GM12878 (cell line): ENCODE data around the gene SIRT5. TPM values are rescaled to one million over a fixed set of nuclear protein-coding genes. Genes with fewer than 3 reads are reported as not detected.
A peak's percentile ranks its signal among the peaks of the same experiment; 100 is the strongest.

ENCODE experiments used
- ATAC-seq: fragments of 200-7000 bp; cut with Tn5 transposase; 3 replicates; pipeline ENCODE4 v1.9.1; 2020; ENCODE audit warnings: mild to moderate bottlenecking, moderate library complexity
- BruUV-seq: library from RNA; stranded (reverse); fragments of 400-500 nt; replicated peaks from 2 replicates; lab custom pipeline; 2021; lab: Mats Ljungman, UMichigan
- CTCF ChIA-PET: fragments of 300-600 bp; sonication (Branson Sonifier 250); formaldehyde crosslinking; extraction: SDS; loops from one replicate; lab custom pipeline; 2021; ENCODE audit warnings: inconsistent platforms; lab: Yijun Ruan, JAX
- POLR2A ChIA-PET: fragments of 350-600 bp; formaldehyde crosslinking; extraction: SDS; loops from one replicate; lab custom pipeline; 2021; ENCODE audit warnings: inconsistent platforms; lab: Charles Lee
- RAD21 ChIA-PET: fragments of 300-600 bp; sonication (Branson Sonifier 250); formaldehyde crosslinking; loops from one replicate; lab custom pipeline; 2023; ENCODE audit warnings: antibody characterized with exemption; ENCODE audit not compliant: unreplicated experiment; lab: Charles Lee
- SMC1A ChIA-PET: fragments of 300-600 bp; sonication (Branson Sonifier 250); formaldehyde crosslinking; loops from one replicate; lab custom pipeline; 2023; ENCODE audit not compliant: unreplicated experiment, uncharacterized antibody; lab: Charles Lee
- DNase-seq: peaks from one replicate; pipeline ENCODE4 v3.0.0-alpha.2; 2011; ENCODE audit warnings: low read depth, low spot score
- FAIRE-seq: peaks from 3 replicates; lab custom pipeline; 2011; peaks lifted over from hg19 to GRCh38; lab: Jason Lieb, UNC
- H2AFZ ChIP-seq: 2 replicates; pipeline ENCODE4 v1.6.0; 2011; ENCODE audit warnings: low read depth, low read length, control low read depth; ENCODE audit not compliant: control insufficient read depth
- H3K27ac ChIP-seq: 2 replicates; pipeline ENCODE4 v1.5.1; 2011; ENCODE audit warnings: control low read depth; ENCODE audit not compliant: control insufficient read depth, insufficient read depth
- H3K27me3 ChIP-seq, 2 experiments: replicated peaks in 1 of 2; 2 replicates each; pipeline versions ENCODE4 v1.6.0 to v1.6.1; 2011; ENCODE audit warnings: low read length in 1 of 2; ENCODE audit not compliant: control insufficient read depth in 2 of 2, insufficient read depth in 2 of 2
- H3K36me3 ChIP-seq, 2 experiments: 2 replicates each; pipeline ENCODE4 v1.5.1; 2011; ENCODE audit warnings: low read length in 1 of 2; ENCODE audit not compliant: control insufficient read depth in 2 of 2, insufficient read depth in 2 of 2
- H3K4me1 ChIP-seq: 2 replicates; pipeline ENCODE4 v1.6.1; 2011; ENCODE audit warnings: mild to moderate bottlenecking, low read length, moderate library complexity, mixed read lengths; ENCODE audit not compliant: control insufficient read depth, insufficient read depth
- H3K4me2 ChIP-seq: 2 replicates; pipeline ENCODE4 v1.6.0; 2011; ENCODE audit warnings: control low read depth; ENCODE audit not compliant: control insufficient read depth, insufficient read depth
- H3K4me3 ChIP-seq: fragments of 200-600 bp; sonication (generic); 2 replicates; pipeline ENCODE4 v1.5.1; 2016
- H3K79me2 ChIP-seq: 2 replicates; pipeline ENCODE4 v1.6.0; 2011; ENCODE audit warnings: low read length; ENCODE audit not compliant: control insufficient read depth, insufficient read depth
- H3K9ac ChIP-seq: 2 replicates; pipeline ENCODE4 v1.8.0; 2011; ENCODE audit warnings: low read length, control low read depth, mixed read lengths; ENCODE audit not compliant: control insufficient read depth, insufficient read depth
- H3K9me3 ChIP-seq: replicated peaks from 3 replicates; pipeline ENCODE4 v1.5.1; 2011; ENCODE audit warnings: mild to moderate bottlenecking, low read length; ENCODE audit not compliant: control insufficient read depth, insufficient read depth
- H4K20me1 ChIP-seq: 2 replicates; pipeline ENCODE4 v1.6.0; 2011; ENCODE audit not compliant: control insufficient read depth, insufficient read depth
- BACH1 ChIP-seq: fragments of 450-650 bp; IDR thresholded peaks from 2 replicates; pipeline ENCODE4 v1.6.1; 2017; ENCODE audit warnings: mild to moderate bottlenecking, borderline replicate concordance
- EGR1 ChIP-seq, 2 experiments: IDR thresholded peaks; 1 replicate in 1 of 2; 2 replicates in 1 of 2; pipeline ENCODE4 v1.6.1; 2011 to 2012; ENCODE audit warnings: low read depth in 2 of 2, low read length in 2 of 2, borderline replicate concordance in 1 of 2, mild to moderate bottlenecking in 1 of 2, moderate library complexity in 1 of 2
- EZH2 ChIP-seq: IDR thresholded peaks from 2 replicates; pipeline ENCODE4 v1.6.1; 2012; ENCODE audit warnings: low read depth, mild to moderate bottlenecking, control low read depth, inconsistent platforms, low read length, borderline replicate concordance; ENCODE audit not compliant: control insufficient read depth
- HCFC1 ChIP-seq: fragments of 150-350 bp; IDR thresholded peaks from 2 replicates; pipeline ENCODE4 v1.6.1; 2014; ENCODE audit warnings: low read length
- HDAC6 ChIP-seq: fragments of 200-600 bp; sonication (generic); IDR thresholded peaks from one replicate; pipeline ENCODE4 v1.8.0; 2017; ENCODE audit warnings: antibody characterized with exemption; ENCODE audit not compliant: unreplicated experiment
- IKZF2 ChIP-seq, 2 experiments: fragments of 450-650 bp; IDR thresholded peaks; 2 replicates each; pipeline ENCODE4 v1.6.1; 2017; ENCODE audit warnings: mild to moderate bottlenecking in 2 of 2, moderate library complexity in 2 of 2
- KDM1A ChIP-seq: fragments of 200-600 bp; sonication (generic); IDR thresholded peaks from 2 replicates; pipeline ENCODE4 v1.6.1; 2016; ENCODE audit warnings: borderline replicate concordance
- NFYB ChIP-seq: IDR thresholded peaks from 2 replicates; pipeline ENCODE4 v1.6.1; 2011; ENCODE audit warnings: low read depth, mild to moderate bottlenecking, low read length, improper control_type of control experiment, moderate library complexity; ENCODE audit not compliant: insufficient read depth
- NR2C2 ChIP-seq: IDR thresholded peaks from 2 replicates; pipeline ENCODE4 v1.6.1; 2011; ENCODE audit warnings: borderline replicate concordance, low read depth; ENCODE audit not compliant: control insufficient read depth, insufficient read length
- NR2F1 ChIP-seq: fragments of 450-650 bp; conservative IDR thresholded peaks from 2 replicates; pipeline ENCODE4 v1.6.1; 2017; ENCODE audit warnings: mild to moderate bottlenecking
- PML ChIP-seq: IDR thresholded peaks from 2 replicates; pipeline ENCODE4 v1.6.1; 2012; ENCODE audit warnings: low read length, inconsistent platforms
- POLR2A ChIP-seq: IDR thresholded peaks from 2 replicates; pipeline ENCODE4 v1.6.1; 2011; ENCODE audit warnings: low read depth, mild to moderate bottlenecking, low read length
- SMARCA5 ChIP-seq: fragments of 450-650 bp; IDR thresholded peaks from 2 replicates; pipeline ENCODE4 v1.6.1; 2017; ENCODE audit warnings: mild to moderate bottlenecking
- SREBF2 ChIP-seq: IDR thresholded peaks from 2 replicates; pipeline ENCODE4 v1.6.1; 2012; ENCODE audit warnings: mild to moderate bottlenecking, low read length
- STAT1 ChIP-seq: fragments of 450-650 bp; conservative IDR thresholded peaks from 2 replicates; pipeline ENCODE4 v1.6.1; 2014; ENCODE audit warnings: antibody characterized with exemption, mild to moderate bottlenecking
- TCF3 ChIP-seq: IDR thresholded peaks from 2 replicates; pipeline ENCODE4 v1.6.1; 2012; ENCODE audit warnings: low read depth, mild to moderate bottlenecking, low read length, borderline replicate concordance; ENCODE audit not compliant: insufficient read depth
- WGBS: methylation state at CpG from one replicate; pipeline ENCODE4 v1.1.6; 2016; ENCODE audit warnings: low lambda C conversion rate; ENCODE audit not compliant: insufficient replicate concordance, insufficient coverage; ENCODE audit errors: missing lambda C conversion rate; 5-methylcytosine and 5-hydroxymethylcytosine counted together
- in situ Hi-C: fragments of 300-500 bp; cut with MboI; formaldehyde crosslinking; loops from 9 replicates; pipeline ENCODE4 v1.14.3; 2018; ENCODE audit warnings: mixed read lengths
- intact Hi-C: fragments of 100-400 bp; cut with micrococcal nuclease; formaldehyde crosslinking; loops from one replicate; pipeline ENCODE4 v1.14.2; 2022; ENCODE audit not compliant: unreplicated experiment
- polyA plus RNA-seq, 11 experiments: library from polyadenylated mRNA; depleted of rRNA in 4 of 11; unstranded in 6 of 11; stranded (reverse) in 5 of 11; fragments of >200 nt; fragmentation: Nextera tagmentation in 4 of 11; fragmentation: Illumina TruSeq in 1 of 11; extraction: Ambion mirVana in 4 of 11; extraction: Trizol in 1 of 11; gene quantifications; 1 replicate in 1 of 11; 2 replicates in 10 of 11; pipeline versions ENCODE4 v1.2.1 to v1.2.3, GENCODE V29; 2011 to 2016; ENCODE audit warnings: inconsistent platforms in 2 of 11, missing spikeins in 2 of 11, low read depth in 1 of 11
- total RNA-seq, 4 experiments: library from RNA; depleted of rRNA in 3 of 4; stranded (reverse); fragments of >200 nt in 3 of 4; fragmentation: Illumina TruSeq in 1 of 4; extraction: Trizol in 1 of 4; gene quantifications; 2 replicates each; pipeline versions ENCODE4 v1.2.1 to v1.2.3, GENCODE V29; 2013 to 2021
- TF ChIP-seq, protein P1 (sequence below): fragments of 450-650 bp; IDR thresholded peaks from 2 replicates; pipeline ENCODE4 v1.6.1; 2017; ENCODE audit warnings: mild to moderate bottlenecking, moderate library complexity
- TF ChIP-seq, protein P2 (sequence below): IDR thresholded peaks from 2 replicates; pipeline ENCODE4 v1.6.1; 2012; ENCODE audit warnings: low read depth, low read length, improper control_type of control experiment

Gene SIRT5
- total and polyA plus RNA-seq, 10 of the 15 experiments (the other 5 are each of a cell fraction or from before 2014, with no cell fraction given) = 1.7 to 12.4 (median 10.0) TPM

DNA sequence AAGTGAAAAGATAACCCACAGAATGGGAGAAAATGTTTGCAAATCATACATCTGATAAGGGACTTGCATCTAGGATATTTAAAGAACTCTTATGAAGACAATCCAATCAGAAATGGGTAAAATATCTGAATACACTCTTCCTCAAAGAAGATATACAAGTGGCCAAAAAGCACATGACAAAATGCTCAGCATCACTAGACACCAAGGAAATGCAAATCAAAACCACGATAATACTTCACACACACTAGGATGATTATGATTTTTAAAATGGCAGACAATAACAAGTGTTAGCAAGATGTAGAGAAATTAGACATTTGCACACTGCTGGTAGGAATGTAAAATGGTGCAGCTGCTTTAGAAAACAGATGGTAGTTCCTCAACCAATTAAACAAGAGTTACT is 34.8 kb upstream of the SIRT5 start:
- Histone ChIP-seq H3K4me2 (no peak overlapping the region), H3K4me3 (no peak overlapping the region), H3K27ac (no peak overlapping the region), H3K27me3 (no peaks in the 10 kb centered on the region), H3K9me3 (no peaks in the 10 kb centered on the region), H3K36me3 (no peaks in the 10 kb centered on the region), H4K20me1 (no peaks in the 10 kb centered on the region), H3K79me2 (no peaks in the 10 kb centered on the region), H3K4me1 (no peaks in the 10 kb centered on the region), H3K9ac (no peak overlapping the region), H2AFZ (no peak overlapping the region)
- in situ Hi-C loops (loop anchor here (25.0 kb wide), 2 partner anchors 627 to 877 kb away; no protein-coding TSS in a partner anchor), intact Hi-C loops (loop anchor here (2.0 to 5.0 kb wide), 2 partner anchors 87 to 111 kb away; no protein-coding TSS in a partner anchor)
- POLR2A ChIA-PET = interaction anchor here (0.6 to 1.2 kb wide), 2 partner anchors 61 to 87 kb away, joined by 3 to 4 read pairs; no protein-coding TSS in a partner anchor
- FAIRE-seq (peak; percentile 61), ATAC-seq (peak; percentile 38; the same call in 1 of the 3 replicates), DNase-seq (no peak)
- CTCF ChIA-PET = interaction anchor here (0.8 to 3.9 kb wide), 11 partner anchors 23 to 208 kb away, joined by 3 to 23 read pairs (median 4); no protein-coding TSS in a partner anchor
- RAD21 ChIA-PET = interaction anchor here (0.7 to 5.0 kb wide), 4 partner anchors 35 to 204 kb away, joined by 3 to 21 read pairs (median 6); partner anchors contain the start of gene SIRT5
- SMC1A ChIA-PET = interaction anchor here (0.8 to 3.8 kb wide), 9 partner anchors 19 to 200 kb away, joined by 3 to 54 read pairs (median 5); no protein-coding TSS in a partner anchor
- 54% methylated on average over 1 of the region's 1 CpG for WGBS
- BruUV-seq = no TSS peak
- TF ChIP-seq POLR2A (no peak), STAT1 (no peak), IKZF2 (IDR thresholded peaks at IDR 0.05) (no peak), SREBF2 (no peak), PML (no peak), HCFC1 (no peak), KDM1A (no peak), NFYB (no peak), SMARCA5 (no peak), NR2F1 (no peak), TCF3 (no peak), EGR1 (IDR thresholded peaks at IDR 0.05; ENCODE audit: borderline replicate concordance in 1 of 2, low read depth in 2 of 2, low read length in 2 of 2) (no peak), HDAC6 (no peak), BACH1 (no peak), NR2C2 (no peak), EZH2 (no peak)
- TF ChIP-seq, protein P1, sequence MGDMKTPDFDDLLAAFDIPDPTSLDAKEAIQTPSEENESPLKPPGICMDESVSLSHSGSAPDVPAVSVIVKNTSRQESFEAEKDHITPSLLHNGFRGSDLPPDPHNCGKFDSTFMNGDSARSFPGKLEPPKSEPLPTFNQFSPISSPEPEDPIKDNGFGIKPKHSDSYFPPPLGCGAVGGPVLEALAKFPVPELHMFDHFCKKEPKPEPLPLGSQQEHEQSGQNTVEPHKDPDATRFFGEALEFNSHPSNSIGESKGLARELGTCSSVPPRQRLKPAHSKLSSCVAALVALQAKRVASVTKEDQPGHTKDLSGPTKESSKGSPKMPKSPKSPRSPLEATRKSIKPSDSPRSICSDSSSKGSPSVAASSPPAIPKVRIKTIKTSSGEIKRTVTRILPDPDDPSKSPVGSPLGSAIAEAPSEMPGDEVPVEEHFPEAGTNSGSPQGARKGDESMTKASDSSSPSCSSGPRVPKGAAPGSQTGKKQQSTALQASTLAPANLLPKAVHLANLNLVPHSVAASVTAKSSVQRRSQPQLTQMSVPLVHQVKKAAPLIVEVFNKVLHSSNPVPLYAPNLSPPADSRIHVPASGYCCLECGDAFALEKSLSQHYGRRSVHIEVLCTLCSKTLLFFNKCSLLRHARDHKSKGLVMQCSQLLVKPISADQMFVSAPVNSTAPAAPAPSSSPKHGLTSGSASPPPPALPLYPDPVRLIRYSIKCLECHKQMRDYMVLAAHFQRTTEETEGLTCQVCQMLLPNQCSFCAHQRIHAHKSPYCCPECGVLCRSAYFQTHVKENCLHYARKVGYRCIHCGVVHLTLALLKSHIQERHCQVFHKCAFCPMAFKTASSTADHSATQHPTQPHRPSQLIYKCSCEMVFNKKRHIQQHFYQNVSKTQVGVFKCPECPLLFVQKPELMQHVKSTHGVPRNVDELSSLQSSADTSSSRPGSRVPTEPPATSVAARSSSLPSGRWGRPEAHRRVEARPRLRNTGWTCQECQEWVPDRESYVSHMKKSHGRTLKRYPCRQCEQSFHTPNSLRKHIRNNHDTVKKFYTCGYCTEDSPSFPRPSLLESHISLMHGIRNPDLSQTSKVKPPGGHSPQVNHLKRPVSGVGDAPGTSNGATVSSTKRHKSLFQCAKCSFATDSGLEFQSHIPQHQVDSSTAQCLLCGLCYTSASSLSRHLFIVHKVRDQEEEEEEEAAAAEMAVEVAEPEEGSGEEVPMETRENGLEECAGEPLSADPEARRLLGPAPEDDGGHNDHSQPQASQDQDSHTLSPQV = no peak
- TF ChIP-seq, protein P2, sequence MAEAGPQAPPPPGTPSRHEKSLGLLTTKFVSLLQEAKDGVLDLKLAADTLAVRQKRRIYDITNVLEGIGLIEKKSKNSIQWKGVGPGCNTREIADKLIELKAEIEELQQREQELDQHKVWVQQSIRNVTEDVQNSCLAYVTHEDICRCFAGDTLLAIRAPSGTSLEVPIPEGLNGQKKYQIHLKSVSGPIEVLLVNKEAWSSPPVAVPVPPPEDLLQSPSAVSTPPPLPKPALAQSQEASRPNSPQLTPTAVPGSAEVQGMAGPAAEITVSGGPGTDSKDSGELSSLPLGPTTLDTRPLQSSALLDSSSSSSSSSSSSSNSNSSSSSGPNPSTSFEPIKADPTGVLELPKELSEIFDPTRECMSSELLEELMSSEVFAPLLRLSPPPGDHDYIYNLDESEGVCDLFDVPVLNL = no peak
